Heart right ventricle (tissue), 16 donors: ENCODE data around the gene BMP2. TPM values are rescaled to one million over a fixed set of nuclear protein-coding genes. Genes with fewer than 3 reads are reported as not detected.

Source experiments
- ATAC-seq, 8 donors: fragments of 200-7000 bp; cut with Tn5 transposase; one replicate each; pipeline ENCODE4 v1.9.1; 2020; ENCODE audit warnings: mild to moderate bottlenecking in 8 of 8, moderate library complexity in 8 of 8, moderate number of reproducible peaks in 1 of 8
- DNase-seq, 2 donors: peaks; one replicate each; pipeline ENCODE4 v3.0.0-alpha.2; 2020
- H3K27ac ChIP-seq, 10 donors: fragments of 200-600 bp; sonication (generic) in 2 of 10; one replicate each; pipeline versions ENCODE4 v1.5.0 to v1.8.0; 2020 to 2022; ENCODE audit warnings: mild to moderate bottlenecking in 3 of 10
- H3K27me3 ChIP-seq, 7 donors: fragments of 200-600 bp; one replicate each; pipeline ENCODE4 v1.8.0; 2021 to 2022; ENCODE audit warnings: mild to moderate bottlenecking in 2 of 7
- H3K36me3 ChIP-seq, 9 donors: fragments of 200-600 bp; sonication (generic) in 1 of 9; one replicate each; pipeline versions ENCODE4 v1.5.0 to v1.8.0; 2020 to 2022; ENCODE audit warnings: mild to moderate bottlenecking in 2 of 9
- H3K4me1 ChIP-seq, 9 donors: fragments of 200-600 bp; sonication (generic) in 1 of 9; one replicate each; pipeline versions ENCODE4 v1.5.0 to v1.8.0; 2020 to 2022; ENCODE audit warnings: mild to moderate bottlenecking in 4 of 9
- H3K4me3 ChIP-seq, 10 donors: fragments of 200-600 bp; sonication (generic) in 2 of 10; one replicate each; pipeline versions ENCODE4 v1.5.0 to v1.8.0; 2020 to 2022; ENCODE audit warnings: mild to moderate bottlenecking in 7 of 10, moderate library complexity in 2 of 10
- H3K9me3 ChIP-seq, 11 donors: fragments of 200-600 bp in 10 of 11; sonication (generic) in 2 of 11; one replicate each; pipeline versions ENCODE4 v1.5.0 to v1.8.0; 2013 to 2022; ENCODE audit warnings: mild to moderate bottlenecking in 2 of 11, control low read depth in 1 of 11, moderate library complexity in 1 of 11
- WGBS, 2 donors: extraction: QIAGEN DNeasy Blood & Tissue Kit; methylation state at CpG; one replicate each; pipeline ENCODE4 v1.1.7; 2013; ENCODE audit warnings: inconsistent platforms in 1 of 2; 5-methylcytosine and 5-hydroxymethylcytosine counted together
- intact Hi-C, 10 donors: fragments of 100-400 bp; cut with DNase I; formaldehyde crosslinking; loops; one replicate each; pipeline versions ENCODE4 v1.11.1 to v1.14.2; 2022
- polyA plus RNA-seq, 2 donors: library from polyadenylated mRNA; stranded (reverse); fragments of 200-250 nt; gene quantifications; one replicate each; pipeline ENCODE4 v1.2.3, GENCODE V29; 2013
- total RNA-seq, 10 donors: library from RNA; stranded (reverse); fragmentation: NEBNext Ultra II Directional in 3 of 10; extraction: Animal tissue kit (Norgen Biotek cat#: 25700) in 3 of 10; gene quantifications; one replicate each; pipeline versions ENCODE4 v1.2.1 to v1.2.4, GENCODE V29; 2021 to 2023
- TF ChIP-seq, protein P1 (sequence below), 9 donors: fragments of 200-600 bp; sonication (generic) in 2 of 9; IDR thresholded peaks; one replicate each; pipeline versions ENCODE4 v1.5.0 to v1.8.0; 2021 to 2022; ENCODE audit warnings: antibody characterized with exemption in 9 of 9, mild to moderate bottlenecking in 5 of 9, moderate library complexity in 1 of 9
- donor health status: Arrhythmogenic right ventricular cardiomyopathy.
- donor health status: ischemic (EF 13 %, LVEDD 7.1; RV severe dilation, severe dysfunction).
- donor health status: healthy with polysubstance abuse.
- donor health status: DM: no; HTN: yes; CAD: no.
- donor health status: DM: no; HTN: no; CAD: no.
- donor health status: ischemic (EF 25% LVEDD 6.9; RV normal size, moderate dysfunction).
- donor health status: ischemic (EF 25% LVEDD 5.7; RV mildly dilated, moderate dysfunction).
- donor health status: healthy.
- donor health status: DM: yes; HTN: yes; CAD: no.
- donor health status: Ischemic cardiomyopathy.
- donor health status: ischemic (EF 35%, LVEDD 5.7; RV mildly dilated, moderate dysfunction).
- donor health status: nonischemic (EF 11% LVEDD 7.7; RV severe dilation, severe dysfunction).
- donor health status: DM: yes; HTN: yes; CAD: no.
- donor health status: PGD.
- donor health status: ischemic (EF 29% LVEDD 5.4; RV normal size, mild dysfunction).
- donor health status: nonischemic (EF 23%, LVEDD 6.1; RV moderate dilation, normal function).

Gene BMP2
- total and polyA plus RNA-seq, 12 donors, result 0.89 to 3.1 (median 2.2) TPM

DNA sequence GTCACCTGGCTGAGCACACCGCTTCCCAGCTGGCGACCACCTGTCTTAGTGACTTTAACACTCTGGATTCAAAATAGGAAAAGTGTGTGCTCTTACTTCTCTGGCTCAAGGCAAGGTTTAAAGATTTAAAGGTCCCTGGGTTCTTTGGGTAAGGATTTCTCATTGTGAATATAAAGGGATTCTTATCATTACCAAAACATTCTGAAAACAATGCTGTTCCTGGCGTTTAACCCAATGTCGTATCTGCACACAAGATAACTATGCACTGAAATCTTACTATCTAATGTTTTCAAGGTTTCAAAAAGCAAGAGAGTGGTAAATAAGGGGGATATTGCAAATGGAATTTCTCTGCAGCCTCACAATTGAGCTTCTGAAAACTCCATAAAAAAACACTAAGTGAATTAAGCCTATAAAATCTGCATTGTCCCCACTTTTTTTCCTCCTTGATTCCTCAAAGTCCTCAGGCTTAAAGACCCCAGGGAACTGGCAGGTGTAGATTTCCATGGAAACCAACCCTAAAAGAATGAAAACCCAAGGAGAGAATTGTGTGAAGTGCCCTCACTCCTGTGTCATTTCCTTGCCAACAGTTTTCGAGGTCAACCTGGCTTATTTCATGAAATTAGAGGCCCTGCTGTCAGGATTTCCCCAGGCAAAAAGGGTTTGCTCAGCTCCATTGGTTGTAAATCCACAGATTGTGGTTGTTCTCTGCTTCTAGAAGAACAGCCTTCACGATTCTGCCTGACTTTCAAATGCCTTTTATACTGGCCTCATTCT lies 44.0 kb downstream of the BMP2 start:
- no peak overlapping the region for H3K4me3 ChIP-seq
- ATAC-seq (no peak), DNase-seq (no peak)
- peaks cover 0 to 4% (median 0%) of the 10 kb centered on the region in 11 donors for H3K9me3 ChIP-seq
- no peak overlapping the region for H3K27ac ChIP-seq
- H3K36me3 ChIP-seq, result no peaks in the 10 kb centered on the region
- H3K27me3 ChIP-seq, result peaks cover 0 to 26% (median 8%) of the 10 kb centered on the region in 7 donors
- TF ChIP-seq, protein P1, sequence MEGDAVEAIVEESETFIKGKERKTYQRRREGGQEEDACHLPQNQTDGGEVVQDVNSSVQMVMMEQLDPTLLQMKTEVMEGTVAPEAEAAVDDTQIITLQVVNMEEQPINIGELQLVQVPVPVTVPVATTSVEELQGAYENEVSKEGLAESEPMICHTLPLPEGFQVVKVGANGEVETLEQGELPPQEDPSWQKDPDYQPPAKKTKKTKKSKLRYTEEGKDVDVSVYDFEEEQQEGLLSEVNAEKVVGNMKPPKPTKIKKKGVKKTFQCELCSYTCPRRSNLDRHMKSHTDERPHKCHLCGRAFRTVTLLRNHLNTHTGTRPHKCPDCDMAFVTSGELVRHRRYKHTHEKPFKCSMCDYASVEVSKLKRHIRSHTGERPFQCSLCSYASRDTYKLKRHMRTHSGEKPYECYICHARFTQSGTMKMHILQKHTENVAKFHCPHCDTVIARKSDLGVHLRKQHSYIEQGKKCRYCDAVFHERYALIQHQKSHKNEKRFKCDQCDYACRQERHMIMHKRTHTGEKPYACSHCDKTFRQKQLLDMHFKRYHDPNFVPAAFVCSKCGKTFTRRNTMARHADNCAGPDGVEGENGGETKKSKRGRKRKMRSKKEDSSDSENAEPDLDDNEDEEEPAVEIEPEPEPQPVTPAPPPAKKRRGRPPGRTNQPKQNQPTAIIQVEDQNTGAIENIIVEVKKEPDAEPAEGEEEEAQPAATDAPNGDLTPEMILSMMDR (IDR thresholded peaks at IDR 0.05), result no peak
- 48 to 50% methylated on average over 6 of the region's 6 CpGs for WGBS, 2 donors
- no peaks in the 10 kb centered on the region for H3K4me1 ChIP-seq
- intact Hi-C loops, result loop anchor here in 1 of 10 donors (10.0 kb wide), 1 partner anchor 227 kb away; no protein-coding TSS in a partner anchor

DNA sequence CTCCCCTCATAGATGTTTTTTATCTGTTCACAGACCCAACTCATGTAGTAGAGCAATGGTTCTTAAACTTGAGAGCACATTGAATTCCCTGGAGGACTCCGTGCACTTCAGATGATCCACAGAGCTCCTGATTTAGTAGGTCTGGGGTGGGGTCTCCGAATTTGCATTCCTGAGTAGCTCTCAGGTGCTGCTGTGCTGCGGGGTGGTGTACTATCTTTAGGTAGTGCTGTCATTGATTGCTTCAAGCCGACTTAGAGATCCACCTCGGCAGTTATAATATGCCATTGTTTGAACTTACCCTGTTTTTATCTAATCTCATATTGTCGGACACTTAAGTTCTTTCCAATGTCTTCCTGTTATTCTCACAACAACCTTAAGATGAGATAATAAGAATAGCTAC lies 45.0 kb downstream of the BMP2 start:
- TF ChIP-seq, protein P1 (IDR thresholded peaks at IDR 0.05), result no peak
- intact Hi-C loops, result loop anchor here in 1 of 10 donors (10.0 kb wide), 1 partner anchor 228 kb away; no protein-coding TSS in a partner anchor
- peaks cover 0 to 31% (median 8%) of the 10 kb centered on the region in 7 donors for H3K27me3 ChIP-seq
- H3K9me3 ChIP-seq, result no peaks in the 10 kb centered on the region
- 26 to 34% methylated on average over 6 of the region's 6 CpGs for WGBS, 2 donors
- DNase-seq (no peak), ATAC-seq (no peak)
- H3K27ac ChIP-seq, result no peak overlapping the region
- H3K4me3 ChIP-seq, result no peak overlapping the region
- H3K4me1 ChIP-seq, result no peaks in the 10 kb centered on the region
- no peaks in the 10 kb centered on the region for H3K36me3 ChIP-seq

DNA sequence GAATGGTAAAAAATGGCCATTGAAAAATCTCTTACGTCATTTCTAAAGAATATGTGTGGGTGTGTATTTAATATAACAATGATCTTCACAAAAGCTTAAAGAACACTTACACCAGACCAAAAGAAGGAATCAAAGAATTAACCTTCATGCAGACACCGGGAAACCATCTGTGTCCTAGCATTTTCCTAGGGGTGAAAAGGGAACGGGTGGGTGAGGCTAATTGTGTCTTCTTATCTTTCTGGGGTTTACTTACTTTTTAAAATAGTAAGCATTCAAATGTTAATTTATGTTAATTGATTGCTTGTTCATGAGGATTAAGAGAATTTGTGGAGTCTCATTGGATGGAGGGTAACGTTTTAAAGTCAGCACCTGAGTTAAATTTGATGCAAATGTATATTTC lies 47.5 kb downstream of the BMP2 start:
- no peak for ATAC-seq
- H3K4me3 ChIP-seq, result no peak overlapping the region
- H3K9me3 ChIP-seq, result no peaks in the 10 kb centered on the region
- no peak overlapping the region for H3K27ac ChIP-seq
- no peaks in the 10 kb centered on the region for H3K36me3 ChIP-seq
- H3K4me1 ChIP-seq, result no peaks in the 10 kb centered on the region
- intact Hi-C loops, result loop anchor here in 1 of 10 donors (10.0 kb wide), 1 partner anchor 230 kb away; no protein-coding TSS in a partner anchor
- TF ChIP-seq, protein P1 (IDR thresholded peaks at IDR 0.05), result no peak
- peaks cover 0 to 33% (median 8%) of the 10 kb centered on the region in 7 donors for H3K27me3 ChIP-seq
- 33 to 41% methylated on average over 4 of the region's 4 CpGs for WGBS, 2 donors
- DNase-seq, result no peak

GRCh38 chr20:6818033-6818808 lies 50.7 kb downstream of the BMP2 start:
- DNase-seq (no peak), ATAC-seq (no peak)
- Histone ChIP-seq H3K9me3 (no peaks in the 10 kb centered on the region), H3K4me1 (no peaks in the 10 kb centered on the region), H3K27me3 (peaks cover 0 to 46% (median 8%) of the 10 kb centered on the region in 7 donors), H3K4me3 (no peak overlapping the region), H3K27ac (no peak overlapping the region), H3K36me3 (no peaks in the 10 kb centered on the region)
- TF ChIP-seq, protein P1 (IDR thresholded peaks at IDR 0.05), result no peak
- intact Hi-C loops, result loop anchor here in 1 of 10 donors (10.0 kb wide), 1 partner anchor 233 kb away; no protein-coding TSS in a partner anchor
- WGBS, 2 donors, result 37 to 43% methylated on average over 7 of the region's 7 CpGs
